GM10266 (cell line): Measurements from ENCODE around the gene RBPJL.

Experiments used
- DNase-seq: peaks from one replicate; pipeline ENCODE4 v3.0.0; 2012; ENCODE audit errors: extremely low spot score
- TF ChIP-seq, protein P1 (sequence below): IDR thresholded peaks from 2 replicates; pipeline ENCODE4 v1.5.1; 2012; ENCODE audit warnings: mild to moderate bottlenecking, low read depth; ENCODE audit not compliant: control insufficient read depth, insufficient read depth; ENCODE audit errors: missing control alignments

Gene RBPJL

DNA sequence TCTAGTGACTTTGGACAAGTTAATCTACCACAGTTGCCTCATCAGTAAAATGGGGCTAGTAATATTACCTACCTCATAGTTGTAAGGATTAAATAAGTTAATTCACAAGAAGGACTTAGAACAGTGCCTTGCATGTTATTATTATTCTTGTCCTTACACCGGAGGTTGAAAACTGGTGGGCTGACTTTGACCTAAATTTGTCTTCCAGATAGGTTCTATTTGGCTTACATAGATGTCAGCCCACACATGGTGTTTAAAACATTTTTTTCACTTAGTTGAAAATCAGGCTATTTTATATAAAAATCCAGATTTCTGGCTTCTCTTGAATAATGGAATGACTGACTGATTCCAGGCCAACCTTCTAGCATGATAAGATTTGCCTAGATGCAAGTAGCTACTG is 59.6 kb downstream of the RBPJL start:
- DNase-seq, result no peak
- TF ChIP-seq, protein P1, sequence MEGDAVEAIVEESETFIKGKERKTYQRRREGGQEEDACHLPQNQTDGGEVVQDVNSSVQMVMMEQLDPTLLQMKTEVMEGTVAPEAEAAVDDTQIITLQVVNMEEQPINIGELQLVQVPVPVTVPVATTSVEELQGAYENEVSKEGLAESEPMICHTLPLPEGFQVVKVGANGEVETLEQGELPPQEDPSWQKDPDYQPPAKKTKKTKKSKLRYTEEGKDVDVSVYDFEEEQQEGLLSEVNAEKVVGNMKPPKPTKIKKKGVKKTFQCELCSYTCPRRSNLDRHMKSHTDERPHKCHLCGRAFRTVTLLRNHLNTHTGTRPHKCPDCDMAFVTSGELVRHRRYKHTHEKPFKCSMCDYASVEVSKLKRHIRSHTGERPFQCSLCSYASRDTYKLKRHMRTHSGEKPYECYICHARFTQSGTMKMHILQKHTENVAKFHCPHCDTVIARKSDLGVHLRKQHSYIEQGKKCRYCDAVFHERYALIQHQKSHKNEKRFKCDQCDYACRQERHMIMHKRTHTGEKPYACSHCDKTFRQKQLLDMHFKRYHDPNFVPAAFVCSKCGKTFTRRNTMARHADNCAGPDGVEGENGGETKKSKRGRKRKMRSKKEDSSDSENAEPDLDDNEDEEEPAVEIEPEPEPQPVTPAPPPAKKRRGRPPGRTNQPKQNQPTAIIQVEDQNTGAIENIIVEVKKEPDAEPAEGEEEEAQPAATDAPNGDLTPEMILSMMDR, result no peak

GRCh38 chr20:45366631-45367030 is 60.0 kb downstream of the RBPJL start:
- TF ChIP-seq, protein P1, result no peak
- DNase-seq, result no peak

DNA sequence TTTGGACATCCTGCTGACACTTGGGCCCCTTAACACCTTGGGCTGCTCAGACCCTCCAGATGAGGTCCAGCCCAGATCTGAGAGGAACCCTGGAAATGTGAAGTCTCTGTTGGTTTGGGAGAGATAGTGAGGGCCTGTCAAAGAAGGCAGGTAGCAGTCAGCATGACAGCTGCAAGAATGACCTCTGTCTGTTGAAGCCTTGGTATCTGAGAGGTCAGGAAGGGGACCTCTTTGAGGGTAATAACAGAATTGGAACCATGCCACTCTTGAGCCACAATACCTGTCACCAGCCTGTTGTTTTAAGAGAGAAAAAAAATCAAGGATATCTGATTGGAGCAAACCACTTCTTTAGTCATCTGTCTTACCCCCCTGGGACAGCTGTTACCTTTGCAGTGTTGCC is 60.5 kb downstream of the RBPJL start:
- TF ChIP-seq, protein P1, result no peak
- DNase-seq, result no peak
